GM21737 (cell line): ENCODE measurements around the gene TLCD5.

Experiments
- ATAC-seq: cut with Tn5 transposase; IDR thresholded peaks from one replicate; pipeline ENCODE4 v1.9.1; 2021; ENCODE audit warnings: mild to moderate bottlenecking, moderate library complexity; ENCODE audit not compliant: unreplicated experiment

The TLCD5 gene

GRCh38 chr11:120336641-120337354 is 11.7 kb downstream of the TLCD5 start:
- ATAC-seq, result peak; percentile 25

- no peak for ATAC-seq
These were observed 12.4 kb downstream of the TLCD5 start for GRCh38 chr11:120337355-120338106.

- ATAC-seq, result no peak
These were observed 13.2 kb downstream of the TLCD5 start for GRCh38 chr11:120338107-120338933.

GRCh38 chr11:120339394-120339890 is 14.3 kb downstream of the TLCD5 start:
- ATAC-seq, result no peak

- no peak for ATAC-seq
These were observed 15.4 kb downstream of the TLCD5 start for GRCh38 chr11:120340529-120340928.

GRCh38 chr11:120342226-120342625 is 17.1 kb downstream of the TLCD5 start:
- ATAC-seq, result no peak

GRCh38 chr11:120342678-120343077 is 17.6 kb downstream of the TLCD5 start:
- ATAC-seq, result no peak

GRCh38 chr11:120343429-120343828 is 18.3 kb downstream of the TLCD5 start:
- ATAC-seq, result no peak

- ATAC-seq, result peak; percentile 72
These were observed 19.4 kb downstream of the TLCD5 start for GRCh38 chr11:120344302-120345004.

GRCh38 chr11:120346233-120346632 is 21.1 kb downstream of the TLCD5 start:
- no peak for ATAC-seq

- no peak for ATAC-seq
These were observed 25.5 kb downstream of the TLCD5 start for GRCh38 chr11:120350637-120351036.

- ATAC-seq, result no peak
These were observed 27.3 kb downstream of the TLCD5 start for GRCh38 chr11:120352405-120352804.

GRCh38 chr11:120354068-120354467 is 29.0 kb downstream of the TLCD5 start:
- ATAC-seq, result no peak

GRCh38 chr11:120354779-120355178 is 29.7 kb downstream of the TLCD5 start:
- no peak for ATAC-seq

- ATAC-seq, result no peak
These were observed 32.5 kb downstream of the TLCD5 start for GRCh38 chr11:120357620-120358019.

- no peak for ATAC-seq
These were observed 33.6 kb downstream of the TLCD5 start for GRCh38 chr11:120358729-120359128.

GRCh38 chr11:120363436-120363835 is 38.3 kb downstream of the TLCD5 start:
- no peak for ATAC-seq

GRCh38 chr11:120365512-120365911 is 40.4 kb downstream of the TLCD5 start:
- ATAC-seq, result no peak

GRCh38 chr11:120372296-120372695 is 47.2 kb downstream of the TLCD5 start:
- ATAC-seq, result no peak

- ATAC-seq, result no peak
These were observed 50.0 kb downstream of the TLCD5 start for GRCh38 chr11:120375076-120375475.
